Uterus (tissue), 2 donors: ENCODE measurements around the gene SCRN2.

Source experiments
- CTCF ChIP-seq, 4 experiments: fragments of 200-600 bp in 2 of 4; fragments of 450-650 bp in 2 of 4; sonication (generic) in 2 of 4; IDR thresholded peaks; one replicate each; pipeline ENCODE4 v1.5.1; 2016 to 2019; ENCODE audit warnings: antibody characterized with exemption in 4 of 4, mild to moderate bottlenecking in 2 of 4, moderate library complexity in 1 of 4
- POLR2A ChIP-seq, 2 donors: fragments of 450-650 bp; IDR thresholded peaks; one replicate each; pipeline ENCODE4 v1.6.1; 2016; ENCODE audit warnings: antibody characterized with exemption in 2 of 2, mild to moderate bottlenecking in 1 of 2, moderate library complexity in 1 of 2

- no peak for TF ChIP-seq CTCF (IDR thresholded peaks at IDR 0.05)
- TF ChIP-seq POLR2A (IDR thresholded peaks at IDR 0.05): no peak
Measured at GRCh38 chr17:47844814-47845715, 4.0 kb upstream of the SCRN2 start.
